ENCODE data around the gene SYCP1.
"Not testable (repeated sequence)": the region's sequence is repeated elsewhere in the genome, so short reads cannot be mapped to it uniquely, and the experiment has no call there.

The SYCP1 gene

GRCh38 chr1:114979278-114979891, 124.7 kb downstream of the SYCP1 start:
- peak; percentile 26 for DNase-seq (ENCODE audit: low read depth)

GRCh38 chr1:114982251-114982650, 127.6 kb downstream of the SYCP1 start:
- DNase-seq (ENCODE audit: low read depth): no peak

GRCh38 chr1:114986286-114986685, 131.6 kb downstream of the SYCP1 start:
- DNase-seq (ENCODE audit: low read depth): no peak

- no peak for DNase-seq (ENCODE audit: low read depth)
Measured at GRCh38 chr1:114988095-114988494, 133.4 kb downstream of the SYCP1 start.

GRCh38 chr1:114997510-114998289, 143.0 kb downstream of the SYCP1 start:
- no peak for DNase-seq (ENCODE audit: low read depth)

- DNase-seq (ENCODE audit: low read depth): no peak
Measured at GRCh38 chr1:115006191-115006590, 151.5 kb downstream of the SYCP1 start.

- no peak for DNase-seq (ENCODE audit: low read depth)
Measured at GRCh38 chr1:115012006-115012405, 157.3 kb downstream of the SYCP1 start.

- no peak for DNase-seq (ENCODE audit: low read depth)
Measured at GRCh38 chr1:115012434-115012833, 157.8 kb downstream of the SYCP1 start.

- no peak for DNase-seq (ENCODE audit: low read depth)
Measured at GRCh38 chr1:115013792-115014191, 159.1 kb downstream of the SYCP1 start.

- DNase-seq (ENCODE audit: low read depth): not testable (repeated sequence)
Measured at GRCh38 chr1:115019549-115019948, 164.9 kb downstream of the SYCP1 start.

GRCh38 chr1:115021145-115021544, 166.5 kb downstream of the SYCP1 start:
- DNase-seq (ENCODE audit: low read depth): no peak

GRCh38 chr1:115023593-115023992, 168.9 kb downstream of the SYCP1 start:
- DNase-seq (ENCODE audit: low read depth): no peak

- DNase-seq (ENCODE audit: low read depth): no peak
Measured at GRCh38 chr1:115029526-115029925, 174.9 kb downstream of the SYCP1 start, which contains the start of gene TSHB. TSS of gene TSHB (plus strand) at chr1:115029826. CDS start at chr1:115033363, 3,537 bp downstream.

- DNase-seq (ENCODE audit: low read depth): no peak
Measured at GRCh38 chr1:115031595-115031994, 176.9 kb downstream of the SYCP1 start.

GRCh38 chr1:115035652-115036051, 181.0 kb downstream of the SYCP1 start:
- no peak for DNase-seq (ENCODE audit: low read depth)

GRCh38 chr1:115036814-115037507, 182.3 kb downstream of the SYCP1 start:
- no peak for DNase-seq (ENCODE audit: low read depth)

GRCh38 chr1:115040501-115040900, 185.8 kb downstream of the SYCP1 start:
- no peak for DNase-seq (ENCODE audit: low read depth)

GRCh38 chr1:115041654-115042053, 187.0 kb downstream of the SYCP1 start:
- no peak for DNase-seq (ENCODE audit: low read depth)
